CD14-positive monocyte (primary cell): ENCODE measurements around the gene CHST11. TPM values are rescaled to one million over a fixed set of nuclear protein-coding genes. Genes with fewer than 3 reads are reported as not detected.
A peak's percentile ranks its signal among the peaks of the same experiment; 100 is the strongest.

Experiments used
- DNase-seq, 3 donors: peaks; one replicate each; pipeline ENCODE4 v3.0.0-alpha.2; 2011 to 2022
- H2AFZ ChIP-seq: 2 replicates; pipeline ENCODE4 v1.6.0; 2012; ENCODE audit warnings: mild to moderate bottlenecking, low read depth, low read length, inconsistent platforms; ENCODE audit not compliant: insufficient read depth, poor library complexity, severe bottlenecking
- H3K27ac ChIP-seq, 2 donors: 1 replicate in 1 of 2; 2 replicates in 1 of 2; pipeline ENCODE4 v1.5.1; 2012 to 2013; ENCODE audit warnings: low read length in 2 of 2, control low read depth in 1 of 2, inconsistent platforms in 1 of 2, low read depth in 1 of 2, mild to moderate bottlenecking in 1 of 2
- H3K27me3 ChIP-seq, 2 donors: one replicate each; pipeline versions ENCODE4 v1.6.0 to v1.6.1; 2011 to 2013; ENCODE audit warnings: low read length in 2 of 2; ENCODE audit not compliant: control insufficient read depth in 2 of 2, insufficient read depth in 2 of 2
- H3K36me3 ChIP-seq, 2 donors: replicated peaks in 1 of 2; 1 replicate in 1 of 2; 2 replicates in 1 of 2; pipeline versions ENCODE4 v1.5.1 to v1.6.1; 2012 to 2013; ENCODE audit warnings: low read length in 2 of 2, control low read depth in 1 of 2, inconsistent platforms in 1 of 2, mild to moderate bottlenecking in 1 of 2; ENCODE audit not compliant: insufficient read depth in 2 of 2, control insufficient read depth in 1 of 2
- H3K4me1 ChIP-seq, 2 donors: 1 replicate in 1 of 2; 2 replicates in 1 of 2; pipeline versions ENCODE4 v1.5.1 to v1.6.1; 2012 to 2013; ENCODE audit warnings: low read length in 2 of 2, control low read depth in 1 of 2, inconsistent platforms in 1 of 2, mild to moderate bottlenecking in 1 of 2, moderate library complexity in 1 of 2; ENCODE audit not compliant: insufficient read depth in 2 of 2, control insufficient read depth in 1 of 2
- H3K4me2 ChIP-seq: replicated peaks from 2 replicates; pipeline ENCODE3; 2012; ENCODE audit warnings: low read length, moderate library complexity, mild to moderate bottlenecking; ENCODE audit not compliant: poor library complexity, severe bottlenecking; ENCODE audit errors: extremely low read depth
- H3K4me3 ChIP-seq, 3 experiments: fragments of 200-600 bp in 1 of 3; sonication (generic) in 1 of 3; replicated peaks in 1 of 3; 1 replicate in 2 of 3; 2 replicates in 1 of 3; pipeline ENCODE4 v1.5.1; 2011 to 2013; ENCODE audit warnings: low read length in 3 of 3, mild to moderate bottlenecking in 3 of 3, control low read depth in 2 of 3, low read depth in 2 of 3, inconsistent platforms in 1 of 3, moderate library complexity in 1 of 3
- H3K79me2 ChIP-seq: 2 replicates; pipeline ENCODE4 v1.6.0; 2012; ENCODE audit warnings: mild to moderate bottlenecking, control low read depth, inconsistent platforms, low read length, moderate library complexity; ENCODE audit not compliant: insufficient read depth
- H3K9ac ChIP-seq: 2 replicates; pipeline ENCODE4 v1.6.0; 2017; ENCODE audit warnings: low read length, mild to moderate bottlenecking; ENCODE audit not compliant: insufficient read depth, poor library complexity, severe bottlenecking
- H3K9me3 ChIP-seq, 2 donors: replicated peaks in 1 of 2; 1 replicate in 1 of 2; 2 replicates in 1 of 2; pipeline versions ENCODE4 v1.5.1 to v1.6.1; 2012 to 2013; ENCODE audit warnings: low read length in 2 of 2, control low read depth in 1 of 2; ENCODE audit not compliant: control insufficient read depth in 1 of 2, insufficient read depth in 1 of 2
- H4K20me1 ChIP-seq: 2 replicates; pipeline ENCODE4 v1.6.0; 2012; ENCODE audit warnings: mild to moderate bottlenecking, low read length, control low read depth, moderate library complexity; ENCODE audit not compliant: insufficient read depth
- H3K27ac Mint-ChIP-seq, 7 donors: one replicate each; pipeline ENCODE4 v1.8.0; 2020; ENCODE audit warnings: mild to moderate bottlenecking in 7 of 7, mixed read lengths in 7 of 7, moderate library complexity in 6 of 7, inconsistent platforms in 2 of 7
- H3K27me3 Mint-ChIP-seq, 3 donors: one replicate each; pipeline ENCODE4 v1.8.0; 2021 to 2022; ENCODE audit warnings: low read depth in 3 of 3, mild to moderate bottlenecking in 3 of 3, mixed read lengths in 3 of 3, moderate library complexity in 3 of 3, inconsistent platforms in 1 of 3
- H3K36me3 Mint-ChIP-seq, 2 donors: one replicate each; pipeline ENCODE4 v1.8.0; 2020; ENCODE audit warnings: mixed read lengths in 2 of 2, inconsistent platforms in 1 of 2, mild to moderate bottlenecking in 1 of 2
- H3K4me1 Mint-ChIP-seq: one replicate; pipeline ENCODE4 v1.8.0; 2020; ENCODE audit warnings: mild to moderate bottlenecking, mixed read lengths
- H3K4me3 Mint-ChIP-seq, 2 donors: one replicate each; pipeline ENCODE4 v1.8.0; 2020; ENCODE audit warnings: mild to moderate bottlenecking in 2 of 2, mixed read lengths in 2 of 2, moderate library complexity in 1 of 2
- H3K9me3 Mint-ChIP-seq, 7 donors: one replicate each; pipeline ENCODE4 v1.8.0; 2020 to 2022; ENCODE audit warnings: mixed read lengths in 7 of 7, mild to moderate bottlenecking in 6 of 7, moderate library complexity in 6 of 7, inconsistent platforms in 2 of 7
- CTCF ChIP-seq: fragments of 200-600 bp; IDR thresholded peaks from one replicate; pipeline ENCODE4 v1.8.0; 2022; ENCODE audit warnings: antibody characterized with exemption, mild to moderate bottlenecking
- WGBS: methylation state at CpG from one replicate; pipeline ENCODE4 v1.1.5; 2013; ENCODE audit warnings: missing lambda C conversion rate; ENCODE audit not compliant: insufficient coverage; 5-methylcytosine and 5-hydroxymethylcytosine counted together
- intact Hi-C, 2 donors: fragments of 100-400 bp; cut with micrococcal nuclease; formaldehyde crosslinking; loops; one replicate each; pipeline versions ENCODE4 v1.15.0 to v1.15.1; 2023
- polyA plus RNA-seq, 3 donors: library from polyadenylated mRNA; depleted of rRNA in 1 of 3; unstranded in 2 of 3; stranded (reverse) in 1 of 3; fragments of 300-500 nt in 2 of 3; fragments of >200 nt in 1 of 3; fragmentation: Illumina TruSeq in 2 of 3; gene quantifications; 1 replicate in 2 of 3; 2 replicates in 1 of 3; pipeline ENCODE4 v1.2.3, GENCODE V29; 2012 to 2021

Gene CHST11
- polyA plus RNA-seq, 3 donors, result 44.4 to 66.6 (median 48.4) TPM

- Mint-ChIP-seq H3K4me3 (no peak overlapping the region), H3K4me1 (peaks cover 46% of the 10 kb centered on the region), H3K36me3 (peaks cover 20 to 33% of the 10 kb centered on the region in 2 donors), H3K27ac (peak overlapping the region in 1 of 7 donors; percentile 7), H3K27me3 (no peaks in the 10 kb centered on the region), H3K9me3 (peaks cover 0 to 2% (median 0%) of the 10 kb centered on the region in 7 donors)
- H3K79me2 ChIP-seq, result peaks cover 92% of the 10 kb centered on the region
- peaks cover 35 to 47% of the 10 kb centered on the region in 2 donors for H3K4me1 ChIP-seq
- H3K9me3 ChIP-seq, result no peaks in the 10 kb centered on the region
- no CpG with 5 or more reads among the region's 2 CpGs for WGBS
- H3K27me3 ChIP-seq, result no peaks in the 10 kb centered on the region
- H2AFZ ChIP-seq, result no peak overlapping the region
- no peak for TF ChIP-seq CTCF
- DNase-seq, result no peak
- no peak overlapping the region for H3K4me2 ChIP-seq
- H3K36me3 ChIP-seq, result peaks cover 0 to 9% of the 10 kb centered on the region in 2 donors
- intact Hi-C loops, result loop anchor here in 1 of 2 donors (5.0 kb wide), 1 partner anchor 33 kb away; no protein-coding TSS in a partner anchor
- peaks cover 10% of the 10 kb centered on the region for H4K20me1 ChIP-seq
- H3K4me3 ChIP-seq, result no peak overlapping the region
- no peak overlapping the region for H3K9ac ChIP-seq
- no peak overlapping the region for H3K27ac ChIP-seq
Measured at GRCh38 chr12:104723895-104724294, 267.1 kb downstream of the CHST11 start.

- Histone ChIP-seq H3K9ac (no peak overlapping the region), H3K4me2 (no peak overlapping the region), H3K36me3 (peaks cover 2 to 15% of the 10 kb centered on the region in 2 donors), H2AFZ (no peak overlapping the region), H3K9me3 (no peaks in the 10 kb centered on the region), H3K4me1 (peaks cover 35 to 42% of the 10 kb centered on the region in 2 donors), H3K79me2 (peaks cover 92% of the 10 kb centered on the region), H3K4me3 (no peak overlapping the region), H4K20me1 (peaks cover 17% of the 10 kb centered on the region), H3K27ac (no peak overlapping the region), H3K27me3 (no peaks in the 10 kb centered on the region)
- no peaks in the 10 kb centered on the region for H3K9me3 Mint-ChIP-seq
- H3K4me3 Mint-ChIP-seq, result no peak overlapping the region
- no peak for DNase-seq
- WGBS, result 94% methylated on average over 11 of the region's 12 CpGs
- peak overlapping the region in 2 of 7 donors; percentile 15 to 54 for H3K27ac Mint-ChIP-seq
- intact Hi-C loops, result loop anchor here in 1 of 2 donors (5.0 kb wide), 1 partner anchor 32 kb away; no protein-coding TSS in a partner anchor
- peaks cover 0 to 2% (median 0%) of the 10 kb centered on the region in 3 donors for H3K27me3 Mint-ChIP-seq
- peaks cover 44% of the 10 kb centered on the region for H3K4me1 Mint-ChIP-seq
- H3K36me3 Mint-ChIP-seq, result peaks cover 27 to 43% of the 10 kb centered on the region in 2 donors
- no peak for TF ChIP-seq CTCF
Measured at GRCh38 chr12:104724992-104725585, 268.3 kb downstream of the CHST11 start.
